ENCODE measurements around the gene CRLF3.

Gene CRLF3

DNA sequence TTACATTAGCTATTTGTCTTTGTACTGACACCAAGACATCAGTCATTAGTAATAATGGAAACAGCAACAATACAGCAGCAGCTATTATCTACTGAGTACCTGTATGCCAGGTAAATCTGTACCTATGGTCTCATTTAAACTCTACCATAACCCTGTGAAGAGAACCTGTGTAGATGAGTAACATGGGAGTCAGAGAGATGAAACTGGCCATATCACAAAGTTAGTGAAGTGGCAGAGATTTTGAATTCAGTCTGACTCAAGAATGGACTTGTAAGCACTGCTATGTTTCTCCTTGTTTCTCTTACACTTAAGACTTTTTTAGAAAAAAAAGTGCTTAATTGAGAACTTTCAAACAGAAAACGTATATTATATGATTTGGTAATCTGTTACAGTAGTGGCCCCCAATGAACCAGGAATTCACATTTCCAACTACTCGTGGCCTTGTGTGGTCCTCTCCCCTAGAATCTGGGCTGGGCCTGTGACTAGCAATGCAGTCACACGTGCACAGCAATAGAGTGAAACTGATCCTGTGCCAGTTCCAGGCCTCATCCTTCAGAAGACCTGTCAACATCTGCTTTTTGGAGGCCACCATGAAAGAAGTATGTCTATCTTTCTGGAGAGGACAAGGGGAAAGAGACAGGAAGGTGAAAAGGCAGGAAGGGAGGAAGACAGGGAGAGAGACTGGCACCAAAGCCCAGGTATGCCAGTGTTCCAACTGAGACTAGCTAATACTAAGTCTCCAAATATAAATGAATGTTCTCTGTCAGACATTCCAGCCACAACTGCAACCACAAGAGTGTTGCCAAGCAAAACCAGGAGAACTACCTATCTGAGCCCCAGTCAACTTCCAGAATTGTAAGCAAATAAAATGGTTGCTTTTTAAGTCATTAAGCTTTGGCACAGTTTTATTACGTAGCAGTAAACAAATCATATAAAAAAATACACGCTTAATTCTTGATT lies 12.0 kb downstream of the CRLF3 start:
- TF ChIP-seq, protein P1, sequence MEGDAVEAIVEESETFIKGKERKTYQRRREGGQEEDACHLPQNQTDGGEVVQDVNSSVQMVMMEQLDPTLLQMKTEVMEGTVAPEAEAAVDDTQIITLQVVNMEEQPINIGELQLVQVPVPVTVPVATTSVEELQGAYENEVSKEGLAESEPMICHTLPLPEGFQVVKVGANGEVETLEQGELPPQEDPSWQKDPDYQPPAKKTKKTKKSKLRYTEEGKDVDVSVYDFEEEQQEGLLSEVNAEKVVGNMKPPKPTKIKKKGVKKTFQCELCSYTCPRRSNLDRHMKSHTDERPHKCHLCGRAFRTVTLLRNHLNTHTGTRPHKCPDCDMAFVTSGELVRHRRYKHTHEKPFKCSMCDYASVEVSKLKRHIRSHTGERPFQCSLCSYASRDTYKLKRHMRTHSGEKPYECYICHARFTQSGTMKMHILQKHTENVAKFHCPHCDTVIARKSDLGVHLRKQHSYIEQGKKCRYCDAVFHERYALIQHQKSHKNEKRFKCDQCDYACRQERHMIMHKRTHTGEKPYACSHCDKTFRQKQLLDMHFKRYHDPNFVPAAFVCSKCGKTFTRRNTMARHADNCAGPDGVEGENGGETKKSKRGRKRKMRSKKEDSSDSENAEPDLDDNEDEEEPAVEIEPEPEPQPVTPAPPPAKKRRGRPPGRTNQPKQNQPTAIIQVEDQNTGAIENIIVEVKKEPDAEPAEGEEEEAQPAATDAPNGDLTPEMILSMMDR (IDR thresholded peaks at IDR 0.05; ENCODE audit: borderline replicate concordance, insufficient read depth, low read depth, low read length), result no peak

GRCh38 chr17:30809867-30810266 lies 14.6 kb downstream of the CRLF3 start:
- TF ChIP-seq, protein P1 (IDR thresholded peaks at IDR 0.05; ENCODE audit: borderline replicate concordance, insufficient read depth, low read depth, low read length), result no peak
- H3K4me3 ChIP-seq (ENCODE audit: low read depth, low read length), result no peak overlapping the region

More for the DNA sequence above, 12.0 kb downstream of the CRLF3 start:
- H3K4me3 ChIP-seq (ENCODE audit: low read depth, low read length), result no peak overlapping the region

- H3K4me3 ChIP-seq (ENCODE audit: low read depth, low read length), result no peak overlapping the region
- TF ChIP-seq, protein P1 (IDR thresholded peaks at IDR 0.05; ENCODE audit: borderline replicate concordance, insufficient read depth, low read depth, low read length), result no peak
Measured at GRCh38 chr17:30808785-30809286, 15.7 kb downstream of the CRLF3 start.

DNA sequence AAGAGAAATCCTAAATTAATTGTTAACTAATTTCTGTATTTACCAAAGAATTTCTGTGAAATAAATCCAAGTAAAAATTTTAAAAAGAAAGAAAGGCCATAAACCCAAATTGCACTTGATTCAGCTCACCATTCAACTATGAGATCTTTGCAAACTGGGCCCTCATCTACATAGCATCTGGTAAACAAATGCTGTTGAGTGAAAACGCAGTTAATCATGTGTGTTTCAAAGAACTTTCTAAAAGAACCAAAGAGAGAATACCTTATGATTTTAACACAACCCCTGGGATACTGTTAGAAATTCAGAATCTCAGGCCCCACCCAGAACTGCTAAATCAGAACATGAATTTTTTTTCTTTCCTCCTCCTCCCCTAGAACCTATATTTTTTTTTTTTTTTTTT lies 16.6 kb downstream of the CRLF3 start:
- TF ChIP-seq, protein P1 (IDR thresholded peaks at IDR 0.05; ENCODE audit: borderline replicate concordance, insufficient read depth, low read depth, low read length), result no peak
- H3K4me3 ChIP-seq (ENCODE audit: low read depth, low read length), result no peak overlapping the region

GRCh38 chr17:30805944-30806456 lies 18.5 kb downstream of the CRLF3 start:
- no peak overlapping the region for H3K4me3 ChIP-seq (ENCODE audit: low read depth, low read length)
- TF ChIP-seq, protein P1 (IDR thresholded peaks at IDR 0.05; ENCODE audit: borderline replicate concordance, insufficient read depth, low read depth, low read length), result no peak

GRCh38 chr17:30801671-30802070 lies 22.8 kb downstream of the CRLF3 start:
- H3K4me3 ChIP-seq (ENCODE audit: low read depth, low read length), result no peak overlapping the region
- TF ChIP-seq, protein P1 (IDR thresholded peaks at IDR 0.05; ENCODE audit: borderline replicate concordance, insufficient read depth, low read depth, low read length), result no peak

All from GM12875 (cell line).